ENCODE measurements around the gene ARHGAP24.
"Not testable (repeated sequence)": the region's sequence is repeated elsewhere in the genome, so short reads cannot be mapped to it uniquely, and the experiment has no call there.

Gene ARHGAP24

GRCh38 chr4:85784348-85784747 lies 309.4 kb downstream of the ARHGAP24 start:
- no peak for DNase-seq

- no peak for DNase-seq
Observed at GRCh38 chr4:85784947-85785346, 310.0 kb downstream of the ARHGAP24 start.

- DNase-seq = no peak
Observed at GRCh38 chr4:85787133-85787532, 312.2 kb downstream of the ARHGAP24 start.

- no peak for DNase-seq
Observed at GRCh38 chr4:85788604-85789003, 313.7 kb downstream of the ARHGAP24 start.

- no peak for DNase-seq
Observed at GRCh38 chr4:85789241-85789640, 314.3 kb downstream of the ARHGAP24 start.

- no peak for DNase-seq
Observed at GRCh38 chr4:85790582-85790981, 315.6 kb downstream of the ARHGAP24 start.

GRCh38 chr4:85792376-85793232 lies 317.7 kb downstream of the ARHGAP24 start:
- no peak for DNase-seq

GRCh38 chr4:85793233-85793585 lies 318.3 kb downstream of the ARHGAP24 start:
- DNase-seq = no peak

GRCh38 chr4:85798012-85798770 lies 323.2 kb downstream of the ARHGAP24 start:
- DNase-seq = no peak

- DNase-seq = no peak
Observed at GRCh38 chr4:85803856-85804255, 328.9 kb downstream of the ARHGAP24 start.

- DNase-seq = no peak
Observed at GRCh38 chr4:85805891-85806290, 330.9 kb downstream of the ARHGAP24 start.

GRCh38 chr4:85806334-85806733 lies 331.4 kb downstream of the ARHGAP24 start:
- DNase-seq = no peak

- no peak for DNase-seq
Observed at GRCh38 chr4:85807247-85807950, 332.4 kb downstream of the ARHGAP24 start.

GRCh38 chr4:85808104-85808503 lies 333.2 kb downstream of the ARHGAP24 start:
- no peak for DNase-seq

- DNase-seq = no peak
Observed at GRCh38 chr4:85808864-85809263, 333.9 kb downstream of the ARHGAP24 start.

- DNase-seq = no peak
Observed at GRCh38 chr4:85812776-85813175, 337.8 kb downstream of the ARHGAP24 start.

- DNase-seq = no peak
Observed at GRCh38 chr4:85815796-85816459, 341.0 kb downstream of the ARHGAP24 start.

GRCh38 chr4:85818700-85819099 lies 343.8 kb downstream of the ARHGAP24 start:
- DNase-seq = no peak

- DNase-seq = not testable (repeated sequence)
Observed at GRCh38 chr4:85820101-85820500, 345.2 kb downstream of the ARHGAP24 start.

GRCh38 chr4:85821688-85822455 lies 346.9 kb downstream of the ARHGAP24 start:
- no peak for DNase-seq

GRCh38 chr4:85823295-85823694 lies 348.3 kb downstream of the ARHGAP24 start:
- no peak for DNase-seq
